ENCODE results near the gene CX3CL1. TPM values are rescaled to one million over a fixed set of nuclear protein-coding genes. Genes with fewer than 3 reads are reported as not detected.

Gene CX3CL1
- total and polyA plus RNA-seq, 2 of the 13 experiments (the other 11 are each of a cell fraction or from before 2014, with no cell fraction given) = 57.3 to 60.8 TPM

GRCh38 chr16:57391708-57392107, 19.4 kb downstream of the CX3CL1 start (continued):
- TF ChIP-seq CSRNP2 (CRISPR knock-in tag; conservative IDR thresholded peaks at IDR 0.05; ENCODE audit: low read depth) (no peak), ZC3H4 (CRISPR knock-in tag; IDR thresholded peaks at IDR 0.05; ENCODE audit: borderline replicate concordance) (no peak), SIX1 (CRISPR knock-in tag; IDR thresholded peaks at IDR 0.05; ENCODE audit: borderline replicate concordance) (no peak)

GRCh38 chr16:57392694-57393093, 20.4 kb downstream of the CX3CL1 start:
- Histone ChIP-seq H3K79me2 (ENCODE audit: insufficient read depth, low read length) (no peaks in the 10 kb centered on the region), H3K4me2 (ENCODE audit: low read depth, low read length) (no peak overlapping the region), H3K4me3 (replicated peaks in 1 of 3; ENCODE audit: insufficient read depth in 1 of 3, low read depth in 2 of 3, low read length in 3 of 3) (no peak overlapping the region), H3K9ac (ENCODE audit: insufficient read depth, low read depth, low read length) (no peak overlapping the region), H4K20me1 (ENCODE audit: insufficient read depth, low read length) (no peaks in the 10 kb centered on the region), H3K27me3 (ENCODE audit: control insufficient read depth in 1 of 2, insufficient read depth in 2 of 2, low read length in 2 of 2) (peaks cover 4 to 12% of the 10 kb centered on the region in 2 experiments; a peak in 4 of 5 replicates), H3K9me3 (ENCODE audit: low read length) (no peaks in the 10 kb centered on the region), H3K36me3 (replicated peaks in 1 of 2; ENCODE audit: control insufficient read depth in 1 of 2, insufficient read depth in 2 of 2, low read length in 2 of 2) (no peaks in the 10 kb centered on the region), H3K27ac (ENCODE audit: extremely low read length, insufficient read depth, low read length) (no peak overlapping the region), H2AFZ (ENCODE audit: low read length) (no peak overlapping the region), H3K4me1 (ENCODE audit: insufficient read depth, low read length) (peaks cover 16% of the 10 kb centered on the region; the same call in 1 of the 2 replicates)
- CTCF ChIA-PET (ENCODE audit: low intra/inter-chr PET ratio, low total read pairs) = no interaction called here
- FAIRE-seq (no peak), ATAC-seq (no peak), DNase-seq (ENCODE audit: low spot score) (no peak)
- in situ Hi-C loops (cut with HindIII; ENCODE audit: extremely low pct_ligation_motif_present, low pct_unique_long_range_greater_than_20kb) (no loop called here), intact Hi-C loops (cut with micrococcal nuclease; ENCODE audit: unreplicated experiment) (no loop called here)
- no TSS peak for BruUV-seq (replicated peaks)
- no peak for TF ChIP-seq ZHX1 (CRISPR knock-in tag; IDR thresholded peaks at IDR 0.05; ENCODE audit: low read depth)
- no peak for TF ChIP-seq FOXP4 (CRISPR knock-in tag; IDR thresholded peaks at IDR 0.05)
- no peak for TF ChIP-seq YY1 (IDR thresholded peaks at IDR 0.05; ENCODE audit: insufficient read depth, insufficient replicate concordance, low read depth, low read length)
- TF ChIP-seq PRPF4 (IDR thresholded peaks at IDR 0.05; ENCODE audit: low read depth, low read length, poor library complexity, severe bottlenecking) = no peak
- WGBS (ENCODE audit: low lambda C conversion rate) = 0% methylated on average over 1 of the region's 1 CpG
- POLR2A ChIA-PET = interaction anchor here (3.0 kb wide), 1 partner anchor 20 kb away, joined by 9 read pairs; the partner anchor contains the start of gene CX3CL1

All from HepG2 (cell line).